Glutamatergic neuron (in vitro differentiated cells): ENCODE results near the gene AOX1. TPM values are rescaled to one million over a fixed set of nuclear protein-coding genes. Genes with fewer than 3 reads are reported as not detected.

Experiments
- DNase-seq: peaks from one replicate; pipeline ENCODE4 v3.0.0; 2022
- H3K27ac Mint-ChIP-seq: one replicate; pipeline ENCODE4 v1.8.0; 2020; ENCODE audit warnings: mild to moderate bottlenecking, mixed read lengths, inconsistent platforms; ENCODE audit not compliant: unreplicated experiment
- H3K27me3 Mint-ChIP-seq: one replicate; pipeline ENCODE4 v1.8.0; 2020; ENCODE audit warnings: mild to moderate bottlenecking, moderate library complexity, mixed read lengths, inconsistent platforms; ENCODE audit not compliant: unreplicated experiment
- H3K36me3 Mint-ChIP-seq: one replicate; pipeline ENCODE4 v1.8.0; 2020; ENCODE audit warnings: mild to moderate bottlenecking, mixed read lengths, inconsistent platforms; ENCODE audit not compliant: unreplicated experiment
- H3K4me1 Mint-ChIP-seq: one replicate; pipeline ENCODE4 v1.8.0; 2020; ENCODE audit warnings: mild to moderate bottlenecking, low read depth, mixed read lengths, inconsistent platforms; ENCODE audit not compliant: unreplicated experiment
- H3K4me3 Mint-ChIP-seq: one replicate; pipeline ENCODE4 v1.8.0; 2020; ENCODE audit warnings: mild to moderate bottlenecking, mixed read lengths, inconsistent platforms; ENCODE audit not compliant: unreplicated experiment
- H3K9me3 Mint-ChIP-seq: one replicate; pipeline ENCODE4 v1.8.0; 2020; ENCODE audit warnings: mild to moderate bottlenecking, moderate library complexity, mixed read lengths, inconsistent platforms; ENCODE audit not compliant: unreplicated experiment
- total RNA-seq: library from RNA; stranded (reverse); fragmentation: NEBNext Ultra II Directional; extraction: Animal tissue kit (Norgen Biotek cat#: 25700); gene quantifications from one replicate; pipeline ENCODE4 v1.2.1, GENCODE V29; 2021; ENCODE audit not compliant: unreplicated experiment
- TF ChIP-seq, protein P1 (sequence below): fragments of 200-600 bp; sonication (generic); IDR thresholded peaks from one replicate; pipeline ENCODE4 v1.5.0; 2021; ENCODE audit not compliant: partially characterized antibody, unreplicated experiment

The AOX1 gene
- total RNA-seq, 1 donor from 2014 or later, result 0.32 TPM

- TF ChIP-seq, protein P1, sequence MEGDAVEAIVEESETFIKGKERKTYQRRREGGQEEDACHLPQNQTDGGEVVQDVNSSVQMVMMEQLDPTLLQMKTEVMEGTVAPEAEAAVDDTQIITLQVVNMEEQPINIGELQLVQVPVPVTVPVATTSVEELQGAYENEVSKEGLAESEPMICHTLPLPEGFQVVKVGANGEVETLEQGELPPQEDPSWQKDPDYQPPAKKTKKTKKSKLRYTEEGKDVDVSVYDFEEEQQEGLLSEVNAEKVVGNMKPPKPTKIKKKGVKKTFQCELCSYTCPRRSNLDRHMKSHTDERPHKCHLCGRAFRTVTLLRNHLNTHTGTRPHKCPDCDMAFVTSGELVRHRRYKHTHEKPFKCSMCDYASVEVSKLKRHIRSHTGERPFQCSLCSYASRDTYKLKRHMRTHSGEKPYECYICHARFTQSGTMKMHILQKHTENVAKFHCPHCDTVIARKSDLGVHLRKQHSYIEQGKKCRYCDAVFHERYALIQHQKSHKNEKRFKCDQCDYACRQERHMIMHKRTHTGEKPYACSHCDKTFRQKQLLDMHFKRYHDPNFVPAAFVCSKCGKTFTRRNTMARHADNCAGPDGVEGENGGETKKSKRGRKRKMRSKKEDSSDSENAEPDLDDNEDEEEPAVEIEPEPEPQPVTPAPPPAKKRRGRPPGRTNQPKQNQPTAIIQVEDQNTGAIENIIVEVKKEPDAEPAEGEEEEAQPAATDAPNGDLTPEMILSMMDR, result no peak
- H3K36me3 Mint-ChIP-seq, result no peaks in the 10 kb centered on the region
- no peaks in the 10 kb centered on the region for H3K4me1 Mint-ChIP-seq
- no peaks in the 10 kb centered on the region for H3K27me3 Mint-ChIP-seq
- DNase-seq, result no peak
- no peaks in the 10 kb centered on the region for H3K9me3 Mint-ChIP-seq
- H3K4me3 Mint-ChIP-seq, result no peak overlapping the region
- no peak overlapping the region for H3K27ac Mint-ChIP-seq
Measured at GRCh38 chr2:200615247-200615646, 29.4 kb downstream of the AOX1 start.

DNA sequence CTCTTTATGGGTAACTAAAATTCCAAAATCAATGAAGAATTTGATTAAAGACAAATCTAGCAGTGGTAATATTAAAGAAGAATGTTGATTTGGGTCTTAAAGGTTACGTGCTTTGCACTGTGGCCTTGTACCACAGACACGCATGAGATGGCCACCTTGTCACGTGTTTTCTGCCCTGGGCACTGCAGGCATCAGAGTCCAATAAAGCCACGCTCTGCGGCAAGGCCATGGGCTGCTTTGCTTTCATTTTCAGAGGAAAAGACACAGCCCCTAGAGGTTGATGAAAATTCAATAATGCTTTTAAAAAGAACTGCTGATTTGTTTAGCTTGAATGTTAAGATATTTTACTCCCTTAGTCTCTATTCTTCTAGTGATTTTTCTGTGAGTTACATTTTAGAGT, 30.4 kb downstream of the AOX1 start:
- Mint-ChIP-seq H3K27ac (no peak overlapping the region), H3K9me3 (no peaks in the 10 kb centered on the region), H3K27me3 (no peaks in the 10 kb centered on the region), H3K4me3 (no peak overlapping the region), H3K36me3 (no peaks in the 10 kb centered on the region), H3K4me1 (no peaks in the 10 kb centered on the region)
- DNase-seq, result no peak
- TF ChIP-seq, protein P1, result no peak

GRCh38 chr2:200616656-200617055, 30.8 kb downstream of the AOX1 start:
- Mint-ChIP-seq H3K36me3 (no peaks in the 10 kb centered on the region), H3K4me1 (no peaks in the 10 kb centered on the region), H3K9me3 (no peaks in the 10 kb centered on the region), H3K4me3 (no peak overlapping the region), H3K27me3 (no peaks in the 10 kb centered on the region), H3K27ac (no peak overlapping the region)
- DNase-seq, result no peak
- TF ChIP-seq, protein P1, result no peak

DNA sequence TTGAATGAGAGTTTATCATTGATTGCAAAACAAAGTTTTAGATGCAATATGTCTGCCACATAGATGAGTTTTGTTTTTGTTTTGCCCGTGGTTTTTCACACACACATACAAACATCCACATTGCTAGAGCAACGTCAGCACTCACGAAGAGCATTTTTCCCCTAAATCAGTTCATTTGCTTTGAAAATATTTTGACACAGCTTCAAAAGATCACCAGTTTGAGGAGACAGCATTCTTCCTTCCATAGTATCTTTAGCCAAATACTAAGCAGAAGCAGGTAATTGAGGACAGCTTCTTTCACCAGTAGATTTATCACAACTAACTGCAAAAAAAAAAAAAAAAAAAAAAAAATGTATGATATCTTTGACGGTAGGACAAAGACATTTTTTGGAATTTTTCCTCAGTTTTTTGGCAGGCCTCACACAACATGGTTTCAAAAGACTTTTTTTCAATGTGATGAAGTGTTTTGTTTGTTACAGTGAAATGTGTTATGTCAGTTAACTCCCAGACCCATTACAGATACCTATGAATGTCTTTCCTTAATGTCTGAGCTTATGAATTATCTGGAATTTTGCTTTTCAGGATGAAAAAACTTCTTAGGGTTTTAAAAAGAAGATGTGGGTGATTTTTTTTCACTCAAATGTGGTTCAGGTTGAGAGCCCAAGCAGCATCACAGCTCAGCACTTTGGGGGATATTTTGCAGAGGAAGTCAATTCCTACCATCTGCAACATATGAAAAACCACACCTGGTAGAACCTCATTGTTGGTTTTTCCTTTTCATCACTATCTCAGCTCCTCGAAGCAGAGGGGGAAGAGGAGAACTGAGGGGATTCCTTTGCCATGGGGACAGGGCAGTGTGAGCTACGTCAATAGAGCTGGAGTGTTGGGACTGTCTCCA, 31.6 kb downstream of the AOX1 start:
- Mint-ChIP-seq H3K4me1 (no peaks in the 10 kb centered on the region), H3K27me3 (no peaks in the 10 kb centered on the region), H3K4me3 (no peak overlapping the region), H3K27ac (no peak overlapping the region), H3K9me3 (no peaks in the 10 kb centered on the region), H3K36me3 (no peaks in the 10 kb centered on the region)
- DNase-seq, result no peak
- TF ChIP-seq, protein P1, result no peak

GRCh38 chr2:200618054-200618419, 32.2 kb downstream of the AOX1 start:
- Mint-ChIP-seq H3K4me1 (no peaks in the 10 kb centered on the region), H3K4me3 (no peak overlapping the region), H3K27me3 (peaks cover under 1% of the 10 kb centered on the region)

More at GRCh38 chr2:200618054-200618419, 32.2 kb downstream of the AOX1 start:
- Mint-ChIP-seq H3K36me3 (no peaks in the 10 kb centered on the region), H3K27ac (no peak overlapping the region), H3K9me3 (no peaks in the 10 kb centered on the region)
- DNase-seq, result no peak
- TF ChIP-seq, protein P1, result no peak
